Adrenal gland (tissue), 12 donors: ENCODE data around the gene PLBD2. TPM values are rescaled to one million over a fixed set of nuclear protein-coding genes. Genes with fewer than 3 reads are reported as not detected.

Experiments used
- DNase-seq, 7 donors: peaks; one replicate each; pipeline ENCODE4 v3.0.0-alpha.2; 2019 to 2020
- H3K27ac ChIP-seq, 5 donors: fragments of 200-600 bp; sonication (generic) in 4 of 5; 1 replicate in 3 of 5; 2 replicates in 2 of 5; pipeline versions ENCODE4 v1.5.1 to v1.8.0; 2016 to 2020; ENCODE audit warnings: mild to moderate bottlenecking in 1 of 5
- H3K27me3 ChIP-seq: fragments of 200-600 bp; 2 replicates; pipeline ENCODE4 v1.8.0; 2021
- H3K36me3 ChIP-seq, 2 donors: fragments of 200-600 bp; replicated peaks in 1 of 2; 1 replicate in 1 of 2; 2 replicates in 1 of 2; pipeline versions ENCODE4 v1.5.1 to v1.8.0; 2018 to 2022
- H3K4me1 ChIP-seq, 2 donors: fragments of 200-600 bp; replicated peaks in 1 of 2; 1 replicate in 1 of 2; 2 replicates in 1 of 2; pipeline versions ENCODE4 v1.5.1 to v1.8.0; 2018 to 2021
- H3K4me3 ChIP-seq, 4 donors: fragments of 200-600 bp; sonication (generic) in 3 of 4; one replicate each; pipeline ENCODE4 v1.5.1; 2016 to 2018
- H3K9me3 ChIP-seq, 3 donors: fragments of 200-600 bp; sonication (generic) in 1 of 3; replicated peaks in 1 of 3; 1 replicate in 2 of 3; 2 replicates in 1 of 3; pipeline versions ENCODE4 v1.5.1 to v1.8.0; 2016 to 2021
- POLR2A ChIP-seq, 2 donors: fragments of 450-650 bp; IDR thresholded peaks; one replicate each; pipeline ENCODE4 v1.6.1; 2017; ENCODE audit warnings: antibody characterized with exemption in 2 of 2, mild to moderate bottlenecking in 2 of 2, moderate library complexity in 1 of 2
- WGBS, 4 donors: extraction: QIAGEN DNeasy Blood & Tissue Kit in 2 of 4; methylation state at CpG; one replicate each; pipeline versions ENCODE4 v1.1.5 to v1.1.7; 2013 to 2017; 5-methylcytosine and 5-hydroxymethylcytosine counted together
- intact Hi-C, 2 donors: fragments of 100-400 bp; cut with DNase I; formaldehyde crosslinking; loops; one replicate each; pipeline versions ENCODE4 v1.14.1 to v1.15.0; 2022 to 2023
- polyA plus RNA-seq, 3 donors: library from polyadenylated mRNA; stranded (reverse); fragments of 200-250 nt in 2 of 3; fragments of 350-450 nt in 1 of 3; fragmentation: Illumina TruSeq in 1 of 3; extraction: RNeasy Lipid Tissue Mini Kit (QIAGEN cat#74804) in 1 of 3; gene quantifications; one replicate each; pipeline ENCODE4 v1.2.3, GENCODE V29; 2013 to 2014
- total RNA-seq, 9 donors: library from RNA; depleted of rRNA in 4 of 9; stranded (reverse); fragments of >200 nt in 4 of 9; fragments of 120-200 nt in 1 of 9; fragmentation: NEBNext Ultra II Directional in 1 of 9; extraction: Animal tissue kit (Norgen Biotek cat#: 25700) in 1 of 9; gene quantifications; one replicate each; pipeline versions ENCODE4 v1.1.0 to v1.2.4, GENCODE V29; 2013 to 2023
- TF ChIP-seq, protein P1 (sequence below), 6 experiments: fragments of 450-650 bp in 4 of 6; fragments of 200-600 bp in 2 of 6; sonication (generic) in 1 of 6; IDR thresholded peaks; 1 replicate in 5 of 6; 2 replicates in 1 of 6; pipeline versions ENCODE4 v1.5.1 to v1.8.0; 2016 to 2021; ENCODE audit warnings: antibody characterized with exemption in 6 of 6, mild to moderate bottlenecking in 2 of 6, moderate library complexity in 1 of 6
- donor health status: healthy with polysubstance abuse.
- donor health status: Bipolar disorder and iron deficiency.
- donor health status: DM: yes; HTN: yes; CAD: no.
- donor health status: DM: no; HTN: no; CAD: no.
- donor health status: DM: no; HTN: no; CAD: no.
- donor health status: DM: yes; HTN: yes; CAD: no.

PLBD2 gene
- total and polyA plus RNA-seq, 12 donors = 66.7 to 467 (median 305) TPM

- no peak overlapping the region for H3K4me3 ChIP-seq
- peaks cover 6 to 7% of the 10 kb centered on the region in 2 donors for H3K4me1 ChIP-seq
- no peak for DNase-seq
- no peaks in the 10 kb centered on the region for H3K9me3 ChIP-seq
- no peaks in the 10 kb centered on the region for H3K27me3 ChIP-seq
- 74 to 85% (median 80%) methylated on average over 4 of the region's 4 CpGs for WGBS, 4 donors
- H3K27ac ChIP-seq = no peak overlapping the region
- no peak for TF ChIP-seq POLR2A (IDR thresholded peaks at IDR 0.05)
- TF ChIP-seq, protein P1, sequence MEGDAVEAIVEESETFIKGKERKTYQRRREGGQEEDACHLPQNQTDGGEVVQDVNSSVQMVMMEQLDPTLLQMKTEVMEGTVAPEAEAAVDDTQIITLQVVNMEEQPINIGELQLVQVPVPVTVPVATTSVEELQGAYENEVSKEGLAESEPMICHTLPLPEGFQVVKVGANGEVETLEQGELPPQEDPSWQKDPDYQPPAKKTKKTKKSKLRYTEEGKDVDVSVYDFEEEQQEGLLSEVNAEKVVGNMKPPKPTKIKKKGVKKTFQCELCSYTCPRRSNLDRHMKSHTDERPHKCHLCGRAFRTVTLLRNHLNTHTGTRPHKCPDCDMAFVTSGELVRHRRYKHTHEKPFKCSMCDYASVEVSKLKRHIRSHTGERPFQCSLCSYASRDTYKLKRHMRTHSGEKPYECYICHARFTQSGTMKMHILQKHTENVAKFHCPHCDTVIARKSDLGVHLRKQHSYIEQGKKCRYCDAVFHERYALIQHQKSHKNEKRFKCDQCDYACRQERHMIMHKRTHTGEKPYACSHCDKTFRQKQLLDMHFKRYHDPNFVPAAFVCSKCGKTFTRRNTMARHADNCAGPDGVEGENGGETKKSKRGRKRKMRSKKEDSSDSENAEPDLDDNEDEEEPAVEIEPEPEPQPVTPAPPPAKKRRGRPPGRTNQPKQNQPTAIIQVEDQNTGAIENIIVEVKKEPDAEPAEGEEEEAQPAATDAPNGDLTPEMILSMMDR (IDR thresholded peaks at IDR 0.05) = no peak
- intact Hi-C loops = no loop called here
- no peaks in the 10 kb centered on the region for H3K36me3 ChIP-seq
Observed at GRCh38 chr12:113400362-113400761, 42.0 kb downstream of the PLBD2 start.

GRCh38 chr12:113401066-113402000 is 42.9 kb downstream of the PLBD2 start:
- DNase-seq = no peak
- Histone ChIP-seq H3K36me3 (no peaks in the 10 kb centered on the region), H3K9me3 (no peaks in the 10 kb centered on the region), H3K27me3 (no peaks in the 10 kb centered on the region), H3K4me1 (peaks cover 6 to 7% of the 10 kb centered on the region in 2 donors), H3K27ac (no peak overlapping the region), H3K4me3 (no peak overlapping the region)
- TF ChIP-seq, protein P1 (IDR thresholded peaks at IDR 0.05) = no peak
- no peak for TF ChIP-seq POLR2A (IDR thresholded peaks at IDR 0.05)
- 78 to 84% (median 84%) methylated on average over 12 to 13 of the region's 13 CpGs for WGBS, 4 donors
- intact Hi-C loops = no loop called here

DNA sequence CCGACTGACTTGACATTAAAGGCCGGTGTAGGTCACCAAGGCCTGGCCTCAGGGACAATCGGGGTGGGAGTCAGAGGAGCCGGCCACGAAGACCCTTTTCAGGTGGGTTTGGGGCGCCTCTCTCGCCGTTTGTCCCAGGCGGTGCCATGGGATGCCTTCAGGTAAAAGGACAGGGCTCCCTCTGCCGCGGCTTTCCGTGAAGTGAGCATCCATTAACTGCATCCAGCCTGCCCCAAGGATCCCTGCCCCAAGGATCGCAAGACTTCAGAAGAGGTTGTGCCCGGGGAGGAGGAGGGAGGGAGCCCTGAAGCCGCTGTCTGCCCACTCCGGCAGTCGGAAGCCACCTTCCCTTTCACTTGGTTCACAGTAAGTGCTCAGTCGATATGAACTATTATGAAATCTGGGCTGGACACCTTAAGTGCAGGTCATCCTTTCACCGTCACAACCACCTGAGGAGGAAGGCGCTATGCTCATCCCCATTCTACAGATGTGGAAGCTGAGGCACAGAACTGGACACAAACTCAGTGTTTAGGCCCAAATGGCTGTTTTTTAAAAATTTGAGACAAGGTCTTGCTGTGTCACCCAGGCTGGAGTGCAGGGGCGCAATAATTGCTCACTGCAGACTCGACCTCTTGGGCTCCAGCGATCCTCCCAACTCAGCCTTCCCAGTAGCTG is 44.3 kb downstream of the PLBD2 start:
- H3K36me3 ChIP-seq = no peaks in the 10 kb centered on the region
- intact Hi-C loops = no loop called here
- WGBS, 4 donors = 92 to 94% (median 93%) methylated on average over 5 to 23 of the region's 23 CpGs
- DNase-seq = no peak
- H3K4me1 ChIP-seq = peaks cover 14 to 15% of the 10 kb centered on the region in 2 donors
- TF ChIP-seq POLR2A (IDR thresholded peaks at IDR 0.05) = no peak
- TF ChIP-seq, protein P1 (IDR thresholded peaks at IDR 0.05) = no peak
- H3K4me3 ChIP-seq = no peak overlapping the region
- no peaks in the 10 kb centered on the region for H3K27me3 ChIP-seq
- H3K27ac ChIP-seq = no peak overlapping the region
- no peaks in the 10 kb centered on the region for H3K9me3 ChIP-seq
